H1 (cell line): Measurements from ENCODE around the gene ARSK. TPM values are rescaled to one million over a fixed set of nuclear protein-coding genes. Genes with fewer than 3 reads are reported as not detected.

Experiments
- CTCF ChIA-PET: fragments of 300-600 bp; sonication (Branson Sonifier 250); formaldehyde crosslinking; loops from one replicate; lab custom pipeline; 2021; ENCODE audit not compliant: partially characterized antibody; lab: Charles Lee
- POLR2A ChIA-PET: fragments of 300-600 bp; sonication (Branson Sonifier 250); formaldehyde crosslinking; loops from one replicate; lab custom pipeline; 2021; ENCODE audit warnings: inconsistent platforms; ENCODE audit not compliant: partially characterized antibody; lab: Charles Lee
- DNase-seq, 2 experiments: peaks; one replicate each; pipeline versions ENCODE4 v3.0.0 to v3.0.0-alpha.2; 2010 to 2022; ENCODE audit warnings: low spot score in 2 of 2, low read depth in 1 of 2, mixed read lengths in 1 of 2
- FAIRE-seq: peaks from 2 replicates; lab custom pipeline; 2011; peaks lifted over from hg19 to GRCh38; lab: Jason Lieb, UNC
- H2AFZ ChIP-seq: 2 replicates; pipeline ENCODE4 v1.8.1; 2012; ENCODE audit warnings: low read length, inconsistent platforms
- H2AK5ac ChIP-seq: 2 replicates; pipeline ENCODE4 v1.6.1; 2013; ENCODE audit warnings: low read depth, low read length
- H2BK120ac ChIP-seq: replicated peaks from 2 replicates; pipeline ENCODE3; 2013; ENCODE audit warnings: low read depth, low read length, inconsistent platforms
- H2BK12ac ChIP-seq: 2 replicates; pipeline ENCODE4 v1.6.1; 2013; ENCODE audit warnings: low read depth, low read length
- H2BK15ac ChIP-seq: 2 replicates; pipeline ENCODE4 v1.6.1; 2013; ENCODE audit warnings: low read length
- H2BK20ac ChIP-seq: 2 replicates; pipeline ENCODE4 v1.6.1; 2013; ENCODE audit warnings: low read length
- H2BK5ac ChIP-seq: 2 replicates; pipeline ENCODE4 v1.6.1; 2013; ENCODE audit warnings: low read depth, low read length
- H3K14ac ChIP-seq: 2 replicates; pipeline ENCODE4 v1.6.1; 2013; ENCODE audit warnings: inconsistent platforms; ENCODE audit not compliant: insufficient read length
- H3K18ac ChIP-seq: 2 replicates; pipeline ENCODE4 v1.6.1; 2013; ENCODE audit warnings: low read length; ENCODE audit errors: extremely low read depth
- H3K23ac ChIP-seq: 2 replicates; pipeline ENCODE4 v1.6.1; 2013; ENCODE audit warnings: inconsistent platforms; ENCODE audit not compliant: insufficient read length
- H3K23me2 ChIP-seq: 2 replicates; pipeline ENCODE4 v1.6.1; 2013; ENCODE audit warnings: low read depth, low read length
- H3K27ac ChIP-seq: 2 replicates; pipeline ENCODE4 v1.6.1; 2011; ENCODE audit warnings: low read depth, low read length, inconsistent platforms
- H3K27me3 ChIP-seq, 4 experiments: replicated peaks in 1 of 4; 1 replicate in 1 of 4; 2 replicates in 3 of 4; pipeline versions ENCODE4 v1.6.1 to v1.8.1; 2011 to 2013; ENCODE audit warnings: low read length in 3 of 4, mild to moderate bottlenecking in 3 of 4, inconsistent platforms in 2 of 4, mixed read lengths in 2 of 4, moderate library complexity in 1 of 4; ENCODE audit not compliant: control insufficient read depth in 3 of 4, insufficient read depth in 3 of 4; ENCODE audit errors: extremely low read depth in 1 of 4
- H3K36me3 ChIP-seq, 4 experiments: 2 replicates each; pipeline versions ENCODE4 v1.6.1 to v1.8.1; 2011 to 2013; ENCODE audit warnings: mild to moderate bottlenecking in 4 of 4, low read length in 3 of 4, moderate library complexity in 2 of 4, control low read depth in 1 of 4, inconsistent platforms in 1 of 4; ENCODE audit not compliant: insufficient read depth in 4 of 4, control insufficient read depth in 2 of 4
- H3K4ac ChIP-seq: replicated peaks from 2 replicates; pipeline ENCODE3; 2013; ENCODE audit warnings: low read length, low read depth, mixed read lengths, inconsistent platforms; ENCODE audit not compliant: insufficient read length
- H3K4me1 ChIP-seq, 4 experiments: replicated peaks in 1 of 4; 1 replicate in 1 of 4; 2 replicates in 3 of 4; pipeline versions ENCODE4 v1.6.1 to v1.8.1; 2011 to 2013; ENCODE audit warnings: low read length in 3 of 4, inconsistent platforms in 2 of 4, mixed read lengths in 1 of 4; ENCODE audit not compliant: insufficient read depth in 4 of 4, control insufficient read depth in 3 of 4
- H3K4me2 ChIP-seq, 2 experiments: 2 replicates each; pipeline versions ENCODE4 v1.6.1 to v1.8.1; 2011 to 2013; ENCODE audit warnings: low read depth in 2 of 2, low read length in 2 of 2, control low read depth in 1 of 2, inconsistent platforms in 1 of 2, mild to moderate bottlenecking in 1 of 2; ENCODE audit not compliant: insufficient read depth in 1 of 2
- H3K4me3 ChIP-seq, 4 experiments: fragments of 200-600, 300-600 bp in 1 of 4; sonication (generic), shearing (Covaris generic), sonication (Bioruptor Twin) in 1 of 4; 2 replicates each; pipeline versions ENCODE4 v1.5.1 to v1.8.1; 2011 to 2016; ENCODE audit warnings: low read length in 4 of 4, low read depth in 3 of 4, control low read depth in 2 of 4, inconsistent platforms in 2 of 4, mild to moderate bottlenecking in 2 of 4, mixed read lengths in 1 of 4, moderate library complexity in 1 of 4; ENCODE audit not compliant: insufficient read depth in 2 of 4; ENCODE audit errors: extremely low read depth in 1 of 4
- H3K56ac ChIP-seq: replicated peaks from 2 replicates; pipeline ENCODE3; 2013; ENCODE audit warnings: low read depth, mild to moderate bottlenecking, mixed read lengths, low read length, inconsistent platforms; ENCODE audit not compliant: insufficient read length
- H3K79me1 ChIP-seq: 2 replicates; pipeline ENCODE4 v1.6.1; 2013; ENCODE audit warnings: low read depth, low read length, control low read depth
- H3K79me2 ChIP-seq, 2 experiments: 2 replicates each; pipeline versions ENCODE4 v1.6.1 to v1.8.1; 2012 to 2013; ENCODE audit warnings: low read length in 2 of 2, mild to moderate bottlenecking in 2 of 2, inconsistent platforms in 1 of 2; ENCODE audit not compliant: insufficient read depth in 2 of 2, control insufficient read depth in 1 of 2
- H3K9ac ChIP-seq, 4 experiments: replicated peaks in 1 of 4; 1 replicate in 1 of 4; 2 replicates in 3 of 4; pipeline versions ENCODE4 v1.6.1 to v1.8.1; 2011 to 2013; ENCODE audit warnings: low read depth in 3 of 4, low read length in 3 of 4, control low read depth in 2 of 4, mild to moderate bottlenecking in 2 of 4, moderate library complexity in 2 of 4, inconsistent platforms in 1 of 4; ENCODE audit errors: extremely low read depth in 1 of 4
- H3K9me3 ChIP-seq, 2 experiments: 2 replicates each; pipeline versions ENCODE4 v1.6.1 to v1.8.1; 2012 to 2013; ENCODE audit warnings: mild to moderate bottlenecking in 2 of 2, moderate library complexity in 2 of 2, control low read depth in 1 of 2, inconsistent platforms in 1 of 2, low read depth in 1 of 2, low read length in 1 of 2, mixed read lengths in 1 of 2; ENCODE audit not compliant: insufficient read depth in 2 of 2
- H4K20me1 ChIP-seq, 2 experiments: replicated peaks in 1 of 2; 2 replicates each; pipeline versions ENCODE3 to v1.8.1; 2011 to 2013; ENCODE audit warnings: inconsistent platforms in 2 of 2, low read length in 2 of 2, mild to moderate bottlenecking in 1 of 2; ENCODE audit not compliant: insufficient read depth in 2 of 2, control insufficient read depth in 1 of 2
- H4K5ac ChIP-seq: 2 replicates; pipeline ENCODE4 v1.6.1; 2013; ENCODE audit warnings: low read length, low read depth, mixed read lengths, inconsistent platforms; ENCODE audit not compliant: insufficient read length
- H4K8ac ChIP-seq: 2 replicates; pipeline ENCODE4 v1.8.0; 2013; ENCODE audit warnings: mild to moderate bottlenecking, moderate library complexity, low read length, inconsistent platforms; ENCODE audit not compliant: insufficient read depth; ENCODE audit errors: extremely low read depth
- H4K91ac ChIP-seq: replicated peaks from 2 replicates; pipeline ENCODE3; 2013; ENCODE audit warnings: low read length, mixed read lengths, inconsistent platforms; ENCODE audit not compliant: insufficient read length
- ATF3 ChIP-seq: IDR thresholded peaks from 2 replicates; pipeline ENCODE4 v1.6.1; 2011; ENCODE audit warnings: low read depth, mild to moderate bottlenecking, low read length; ENCODE audit not compliant: insufficient read depth
- CEBPB ChIP-seq: IDR thresholded peaks from 2 replicates; pipeline ENCODE4 v1.6.1; 2012; ENCODE audit warnings: low read depth, low read length
- CREB1 ChIP-seq: IDR thresholded peaks from 2 replicates; pipeline ENCODE4 v1.6.1; 2012; ENCODE audit warnings: inconsistent platforms
- EGR1 ChIP-seq: IDR thresholded peaks from 2 replicates; pipeline ENCODE4 v1.6.1; 2011; ENCODE audit warnings: low read depth, low read length, borderline replicate concordance
- HDAC2 ChIP-seq, 2 experiments: fragments of 300-600 bp in 1 of 2; sonication (generic) in 1 of 2; IDR thresholded peaks; 2 replicates each; pipeline ENCODE4 v1.6.1; 2011 to 2012; ENCODE audit warnings: low read depth in 2 of 2, low read length in 2 of 2, mild to moderate bottlenecking in 2 of 2, moderate library complexity in 2 of 2, borderline replicate concordance in 1 of 2, inconsistent platforms in 1 of 2
- HDAC6 ChIP-seq: IDR thresholded peaks from one replicate; pipeline ENCODE4 v1.7.1; 2012; ENCODE audit warnings: low read depth, mild to moderate bottlenecking, inconsistent platforms, low read length, moderate library complexity
- MAFK ChIP-seq: IDR thresholded peaks from 2 replicates; pipeline ENCODE4 v1.6.1; 2012; ENCODE audit warnings: low read depth, mild to moderate bottlenecking, improper control_type of control experiment, low read length
- NRF1 ChIP-seq: IDR thresholded peaks from 2 replicates; pipeline ENCODE4 v1.6.1; 2011; ENCODE audit warnings: mild to moderate bottlenecking, low read depth, low read length, improper control_type of control experiment
- PHF8 ChIP-seq: fragments of 200-600 bp; sonication (generic); conservative IDR thresholded peaks from 2 replicates; pipeline ENCODE4 v1.7.1; 2012; ENCODE audit warnings: low read depth, mild to moderate bottlenecking, inconsistent platforms, low read length, moderate library complexity
- POLR2A ChIP-seq, 2 experiments: IDR thresholded peaks; 1 replicate in 1 of 2; 2 replicates in 1 of 2; pipeline ENCODE4 v1.6.1; 2011; ENCODE audit warnings: low read depth in 2 of 2, low read length in 2 of 2, mild to moderate bottlenecking in 2 of 2; ENCODE audit errors: control extremely low read depth in 1 of 2
- RAD21 ChIP-seq, 2 experiments: IDR thresholded peaks in 1 of 2; conservative IDR thresholded peaks in 1 of 2; 2 replicates each; pipeline ENCODE4 v1.6.1; 2011; ENCODE audit warnings: low read depth in 2 of 2, low read length in 2 of 2, improper control_type of control experiment in 1 of 2, inconsistent platforms in 1 of 2, mild to moderate bottlenecking in 1 of 2, moderate library complexity in 1 of 2
- RFX5 ChIP-seq: IDR thresholded peaks from 2 replicates; pipeline ENCODE4 v1.6.1; 2011; ENCODE audit warnings: low read depth, low read length, improper control_type of control experiment, borderline replicate concordance
- SIN3A ChIP-seq, 2 experiments: IDR thresholded peaks in 1 of 2; conservative IDR thresholded peaks in 1 of 2; 2 replicates each; pipeline ENCODE4 v1.6.1; 2011 to 2012; ENCODE audit warnings: low read length in 2 of 2, improper control_type of control experiment in 1 of 2, low read depth in 1 of 2, mild to moderate bottlenecking in 1 of 2
- SP2 ChIP-seq: IDR thresholded peaks from 2 replicates; pipeline ENCODE4 v1.6.1; 2012; ENCODE audit warnings: mild to moderate bottlenecking, low read length, inconsistent platforms
- SUZ12 ChIP-seq: fragments of 200-600 bp; sonication (generic); IDR thresholded peaks from 2 replicates; pipeline ENCODE4 v1.6.1; 2012; ENCODE audit warnings: mild to moderate bottlenecking, inconsistent platforms, low read length, moderate library complexity, mixed read lengths
- WGBS, 2 experiments: shearing (Covaris generic) in 1 of 2; methylation state at CpG; one replicate each; pipeline versions ENCODE4 v1.1.6 to v1.1.7; 2013 to 2015; ENCODE audit warnings: low lambda C conversion rate in 2 of 2, mixed read lengths in 2 of 2, inconsistent platforms in 1 of 2, low coverage in 1 of 2, missing lambda C conversion rate in 1 of 2; ENCODE audit not compliant: insufficient replicate concordance in 2 of 2, insufficient coverage in 1 of 2, insufficient read length in 1 of 2; ENCODE audit errors: extremely low coverage in 1 of 2, missing lambda C conversion rate in 1 of 2; 5-methylcytosine and 5-hydroxymethylcytosine counted together
- polyA plus RNA-seq, 7 experiments: library from polyadenylated mRNA; depleted of rRNA in 3 of 7; stranded (reverse) in 5 of 7; unstranded in 2 of 7; fragments of >200 nt in 5 of 7; fragments of 200-250 nt in 2 of 7; gene quantifications; 1 replicate in 5 of 7; 2 replicates in 1 of 7; 4 replicates in 1 of 7; pipeline versions ENCODE4 v1.2.1 to v1.2.3, GENCODE V29; 2011 to 2013; ENCODE audit warnings: missing spikeins in 2 of 7, mixed read lengths in 2 of 7
- total RNA-seq: library from RNA; stranded (reverse); fragmentation: NEBNext Ultra II Directional; extraction: Animal tissue kit (Norgen Biotek cat#: 25700); gene quantifications from 2 replicates; pipeline ENCODE4 v1.2.1, GENCODE V29; 2021

ARSK gene
- total and polyA plus RNA-seq, 2 of the 8 experiments (the other 6 are each of a cell fraction or from before 2014, with no cell fraction given): 8.4 to 14.1 TPM

- Histone ChIP-seq H2BK120ac (no peak overlapping the region), H3K9me3 (no peaks in the 10 kb centered on the region), H3K79me2 (no peaks in the 10 kb centered on the region), H2BK20ac (no peak overlapping the region), H3K27ac (no peak overlapping the region), H3K4me3 (no peak overlapping the region), H3K23me2 (no peaks in the 10 kb centered on the region), H2BK15ac (no peak overlapping the region), H3K56ac (no peak overlapping the region), H3K9ac (no peak overlapping the region), H4K5ac (no peak overlapping the region), H2BK5ac (no peak overlapping the region), H3K4me1 (no peaks in the 10 kb centered on the region), H3K36me3 (no peaks in the 10 kb centered on the region), H3K79me1 (no peaks in the 10 kb centered on the region), H4K91ac (no peak overlapping the region), H3K23ac (no peak overlapping the region), H2AK5ac (no peak overlapping the region), H2BK12ac (no peak overlapping the region), H4K8ac (no peak overlapping the region), H3K18ac (no peak overlapping the region), H2AFZ (no peak overlapping the region), H3K27me3 (no peaks in the 10 kb centered on the region), H4K20me1 (peaks cover 0 to 2% of the 10 kb centered on the region in 2 experiments), H3K4me2 (no peak overlapping the region), H3K14ac (no peak overlapping the region), H3K4ac (no peak overlapping the region)
- 100% methylated on average over 1 of the region's 1 CpG; no CpG with 5 or more reads in 1 of the 2 experiments for WGBS, 2 experiments
- CTCF ChIA-PET: no interaction called here
- POLR2A ChIA-PET: no interaction called here
- TF ChIP-seq CREB1: no peak
- no peak for TF ChIP-seq NRF1
- no peak for TF ChIP-seq RFX5
- no peak for TF ChIP-seq SP2
- TF ChIP-seq ATF3: no peak
- TF ChIP-seq SIN3A (conservative IDR thresholded peaks at IDR 0.05 in 1 of 2, IDR thresholded peaks at IDR 0.05 in 1 of 2; ENCODE audit: low read depth in 1 of 2, low read length in 2 of 2): no peak
- no peak for TF ChIP-seq MAFK
- TF ChIP-seq CEBPB: no peak
- TF ChIP-seq POLR2A (IDR thresholded peaks at IDR 0.05; ENCODE audit: control extremely low read depth in 1 of 2, low read depth in 2 of 2, low read length in 2 of 2): no peak
- no peak for TF ChIP-seq EGR1
- TF ChIP-seq PHF8: no peak
- no peak for TF ChIP-seq RAD21 (IDR thresholded peaks at IDR 0.05 in 1 of 2, conservative IDR thresholded peaks at IDR 0.05 in 1 of 2; ENCODE audit: low read depth in 2 of 2, low read length in 2 of 2)
- no peak for TF ChIP-seq SUZ12
- TF ChIP-seq HDAC6: no peak
- no peak for TF ChIP-seq HDAC2 (IDR thresholded peaks at IDR 0.05; ENCODE audit: borderline replicate concordance in 1 of 2, low read depth in 2 of 2, low read length in 2 of 2)
- FAIRE-seq: no peak
- DNase-seq: no peak
Measured at GRCh38 chr5:95583992-95584391, 29.1 kb downstream of the ARSK start.
